Measurements from ENCODE around the gene CD320.

The CD320 gene

GRCh38 chr19:8257052-8257443 lies 51.1 kb downstream of the CD320 start:
- DNase-seq (ENCODE audit: low read depth, low spot score), result no peak
- H3K27ac ChIP-seq, result no peak overlapping the region

- no peak overlapping the region for H3K27ac ChIP-seq
- DNase-seq (ENCODE audit: low read depth, low spot score), result no peak
Observed at GRCh38 chr19:8256276-8257051, 51.7 kb downstream of the CD320 start.

DNA sequence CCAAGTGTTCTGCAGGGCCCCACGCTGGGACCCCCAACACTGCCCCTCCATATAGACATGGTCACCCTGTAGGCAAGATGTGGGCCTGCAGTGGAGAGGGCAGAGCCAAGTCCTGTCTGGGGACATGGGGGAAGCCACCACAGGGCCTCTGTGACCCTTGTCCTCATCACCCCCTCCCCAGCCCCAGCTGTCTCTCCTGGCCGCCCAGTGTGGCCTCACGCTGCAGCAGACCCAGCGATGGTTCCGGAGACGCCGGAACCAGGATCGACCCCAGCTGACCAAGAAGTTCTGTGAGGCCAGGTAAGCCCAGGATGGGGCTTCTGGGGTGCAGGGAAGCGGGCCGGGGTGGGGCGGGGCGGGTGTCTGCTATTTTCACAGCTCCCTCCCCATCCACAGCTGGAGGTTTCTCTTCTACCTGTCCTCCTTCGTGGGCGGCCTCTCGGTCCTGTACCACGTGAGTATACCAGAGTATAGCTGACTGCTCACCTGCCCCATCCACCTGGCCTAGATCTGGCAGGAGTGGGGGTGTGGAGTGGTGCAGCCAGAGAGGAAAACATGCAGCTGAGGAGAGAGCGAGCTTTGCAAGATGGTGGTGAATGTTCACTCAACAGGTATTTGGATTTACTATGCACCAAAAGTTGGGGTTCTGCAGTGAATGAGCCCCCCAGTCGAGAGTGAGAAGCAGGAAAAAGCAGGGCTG lies 52.6 kb downstream of the CD320 start:
- H3K27ac ChIP-seq, result no peak overlapping the region
- DNase-seq (ENCODE audit: low read depth, low spot score), result no peak

DNA sequence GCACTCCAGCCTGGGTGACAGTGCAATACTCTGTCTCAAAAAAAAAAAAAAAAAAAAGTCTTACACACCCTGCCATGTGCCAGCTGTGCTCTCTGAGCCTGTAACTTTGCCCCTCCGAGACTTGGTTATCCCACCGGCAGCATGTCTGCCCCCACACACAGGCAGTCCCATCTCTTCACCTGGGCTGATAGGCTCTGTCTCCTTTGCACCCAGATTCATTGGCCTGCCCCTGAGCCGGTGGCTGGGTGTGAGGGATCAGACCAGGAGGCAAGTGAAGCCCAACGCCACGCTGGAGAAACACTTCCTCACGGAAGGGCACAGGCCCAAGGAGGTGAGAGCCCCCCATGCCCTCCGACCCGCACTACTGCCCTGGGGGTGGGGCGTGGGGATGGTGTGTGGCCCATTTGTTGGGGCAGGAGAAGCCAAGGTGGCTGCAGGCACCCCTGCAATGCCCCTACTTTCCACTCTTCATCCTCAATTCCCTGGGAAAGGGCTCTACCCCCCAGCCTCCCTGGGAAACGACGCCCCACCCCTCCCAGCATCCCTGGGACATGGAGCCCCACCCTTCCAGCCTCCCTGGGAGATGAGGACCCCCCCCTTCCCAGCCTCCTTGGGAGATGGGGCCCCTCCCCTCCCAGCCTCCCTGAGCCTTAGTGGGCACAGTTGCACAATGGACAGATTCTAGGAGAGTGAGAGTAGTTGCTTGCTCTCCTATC lies 53.7 kb downstream of the CD320 start:
- no peak for DNase-seq (ENCODE audit: low read depth, low spot score)
- H3K27ac ChIP-seq, result no peak overlapping the region

- no peak for DNase-seq (ENCODE audit: low read depth, low spot score)
Observed at GRCh38 chr19:8253678-8254077, 54.5 kb downstream of the CD320 start.

DNA sequence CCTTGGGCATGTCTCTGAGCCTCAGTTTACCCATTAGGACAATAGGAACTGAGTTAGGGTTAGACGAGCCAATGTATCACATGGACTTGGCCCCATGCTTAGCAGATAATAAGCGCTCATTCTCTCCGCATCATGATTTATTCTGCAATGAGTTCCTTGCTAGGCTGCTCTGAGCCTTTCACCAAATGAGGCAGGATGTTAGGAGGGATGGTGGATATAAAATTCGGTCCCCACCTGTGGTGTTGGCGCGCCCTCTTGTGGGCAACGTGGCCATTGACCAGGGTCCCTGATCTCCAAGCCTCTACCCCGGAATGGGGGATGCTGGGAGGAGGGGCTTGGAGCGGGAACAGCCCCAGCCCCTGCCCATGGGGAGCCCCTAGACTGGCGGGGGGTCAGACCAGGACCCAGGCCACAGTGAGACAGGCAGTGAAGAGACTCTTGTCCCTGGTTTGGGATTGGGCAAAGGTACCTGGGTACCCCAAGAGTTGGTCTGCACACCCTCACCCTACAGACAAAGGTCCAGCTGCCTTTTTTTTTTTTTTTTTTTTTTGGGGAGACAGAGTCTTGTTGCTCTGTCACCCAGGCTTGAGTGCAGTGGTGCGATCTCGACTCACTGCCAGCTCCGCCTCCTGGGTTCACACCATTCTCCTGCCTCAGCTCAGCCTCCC lies 55.1 kb downstream of the CD320 start:
- no peak overlapping the region for H3K27ac ChIP-seq
- DNase-seq (ENCODE audit: low read depth, low spot score), result no peak

More at GRCh38 chr19:8253678-8254077, 54.5 kb downstream of the CD320 start:
- no peak overlapping the region for H3K27ac ChIP-seq

All from epithelial cell of prostate (primary cell).